Fibroblast of lung (primary cell): ENCODE measurements around the gene QSOX2. TPM values are rescaled to one million over a fixed set of nuclear protein-coding genes. Genes with fewer than 3 reads are reported as not detected.

ENCODE experiments used
- DNase-seq, 2 donors: peaks; one replicate each; pipeline versions ENCODE4 v3.0.0 to v3.0.0-alpha.2; 2010; ENCODE audit warnings: low read depth in 2 of 2
- H2AFZ ChIP-seq: 2 replicates; pipeline ENCODE4 v1.5.1; 2012; ENCODE audit warnings: low read length, control low read depth, inconsistent platforms
- H3K27ac ChIP-seq: 2 replicates; pipeline ENCODE4 v1.5.1; 2011; ENCODE audit warnings: low read length, control low read depth; ENCODE audit not compliant: insufficient read depth
- H3K27me3 ChIP-seq: 2 replicates; pipeline ENCODE4 v1.5.1; 2011; ENCODE audit warnings: mild to moderate bottlenecking, low read length; ENCODE audit not compliant: control insufficient read depth, insufficient read depth
- H3K36me3 ChIP-seq: 2 replicates; pipeline ENCODE4 v1.5.1; 2011; ENCODE audit warnings: low read length; ENCODE audit not compliant: control insufficient read depth, insufficient read depth
- H3K4me1 ChIP-seq: 2 replicates; pipeline ENCODE4 v1.5.1; 2011; ENCODE audit warnings: low read length; ENCODE audit not compliant: control insufficient read depth, insufficient read depth; ENCODE audit errors: extremely low read depth
- H3K4me2 ChIP-seq: 2 replicates; pipeline ENCODE4 v1.5.1; 2011; ENCODE audit warnings: low read length, control low read depth; ENCODE audit not compliant: insufficient read depth; ENCODE audit errors: extremely low read depth
- H3K4me3 ChIP-seq, 4 experiments: fragments of 200-600 bp in 1 of 4; sonication (generic) in 1 of 4; replicated peaks in 1 of 4; 2 replicates each; pipeline ENCODE4 v1.5.1; 2011 to 2016; ENCODE audit warnings: low read length in 4 of 4, low read depth in 3 of 4, mild to moderate bottlenecking in 3 of 4, control low read depth in 2 of 4, inconsistent platforms in 1 of 4, mixed read lengths in 1 of 4; ENCODE audit not compliant: insufficient read depth in 1 of 4; ENCODE audit errors: control extremely low read depth in 1 of 4
- H3K79me2 ChIP-seq: 2 replicates; pipeline ENCODE4 v1.5.1; 2012; ENCODE audit warnings: mild to moderate bottlenecking, low read length, inconsistent platforms; ENCODE audit not compliant: control insufficient read depth, insufficient read depth
- H3K9ac ChIP-seq: 2 replicates; pipeline ENCODE4 v1.5.1; 2011; ENCODE audit warnings: mild to moderate bottlenecking, low read length, control low read depth; ENCODE audit not compliant: insufficient read depth
- H3K9me3 ChIP-seq: 2 replicates; pipeline ENCODE4 v1.5.1; 2012; ENCODE audit warnings: low read depth, low read length; ENCODE audit not compliant: control insufficient read depth, insufficient read depth
- H4K20me1 ChIP-seq: 2 replicates; pipeline ENCODE4 v1.5.1; 2011; ENCODE audit warnings: low read length; ENCODE audit not compliant: control insufficient read depth, insufficient read depth; ENCODE audit errors: extremely low read depth
- EZH2 ChIP-seq: IDR thresholded peaks from 2 replicates; pipeline ENCODE4 v1.5.1; 2012; ENCODE audit warnings: low read length, control low read depth, mild to moderate bottlenecking; ENCODE audit errors: missing control alignments
- polyA plus RNA-seq, 2 donors: library from polyadenylated mRNA; depleted of rRNA in 1 of 2; stranded (reverse) in 1 of 2; unstranded in 1 of 2; fragments of >200 nt; gene quantifications; 2 replicates each; pipeline ENCODE4 v1.2.1, GENCODE V29; 2011 to 2012; ENCODE audit warnings: missing spikeins in 1 of 2
- total RNA-seq: library from RNA; depleted of rRNA; stranded (reverse); fragments of >200 nt; gene quantifications from 2 replicates; pipeline ENCODE4 v1.2.1, GENCODE V29; 2014
- TF ChIP-seq, protein P1 (sequence below), 2 donors: IDR thresholded peaks in 1 of 2; conservative IDR thresholded peaks in 1 of 2; 1 replicate in 1 of 2; 2 replicates in 1 of 2; pipeline ENCODE4 v1.5.1; 2011 to 2012; ENCODE audit warnings: low read length in 2 of 2, control low read depth in 1 of 2, inconsistent platforms in 1 of 2, low read depth in 1 of 2, mild to moderate bottlenecking in 1 of 2

The QSOX2 gene
- total and polyA plus RNA-seq, 2 donors (not counting 1 experiment from before 2014, with no cell fraction given): 7.8 to 13.2 TPM

DNA sequence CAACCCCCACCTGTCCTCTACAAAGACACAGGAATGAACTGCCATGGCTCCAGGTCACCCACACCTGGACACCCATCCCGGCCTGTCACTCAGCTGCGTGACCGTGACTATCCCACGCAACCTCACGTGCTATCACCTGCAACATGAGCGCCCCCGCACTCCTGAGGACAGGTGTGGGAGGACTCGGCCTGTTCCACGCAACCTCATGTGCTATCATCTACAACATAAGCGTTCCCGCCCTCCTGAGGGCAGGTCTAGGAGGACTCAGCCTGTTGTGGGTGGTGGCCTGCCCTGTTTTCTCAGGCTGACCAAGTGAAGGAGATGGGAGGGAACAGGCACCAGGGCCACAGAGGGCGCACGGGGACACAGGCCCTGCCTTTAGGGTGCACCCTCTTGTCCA is 4.1 kb downstream of the QSOX2 start:
- Histone ChIP-seq H3K36me3 (peaks cover 2% of the 10 kb centered on the region), H3K27me3 (no peaks in the 10 kb centered on the region), H3K9me3 (no peaks in the 10 kb centered on the region), H3K27ac (no peak overlapping the region), H3K9ac (no peak overlapping the region), H2AFZ (no peak overlapping the region), H3K4me3 (no peak overlapping the region), H4K20me1 (no peaks in the 10 kb centered on the region), H3K79me2 (peaks cover 23% of the 10 kb centered on the region), H3K4me1 (peaks cover 4% of the 10 kb centered on the region), H3K4me2 (no peak overlapping the region)
- TF ChIP-seq, protein P1, sequence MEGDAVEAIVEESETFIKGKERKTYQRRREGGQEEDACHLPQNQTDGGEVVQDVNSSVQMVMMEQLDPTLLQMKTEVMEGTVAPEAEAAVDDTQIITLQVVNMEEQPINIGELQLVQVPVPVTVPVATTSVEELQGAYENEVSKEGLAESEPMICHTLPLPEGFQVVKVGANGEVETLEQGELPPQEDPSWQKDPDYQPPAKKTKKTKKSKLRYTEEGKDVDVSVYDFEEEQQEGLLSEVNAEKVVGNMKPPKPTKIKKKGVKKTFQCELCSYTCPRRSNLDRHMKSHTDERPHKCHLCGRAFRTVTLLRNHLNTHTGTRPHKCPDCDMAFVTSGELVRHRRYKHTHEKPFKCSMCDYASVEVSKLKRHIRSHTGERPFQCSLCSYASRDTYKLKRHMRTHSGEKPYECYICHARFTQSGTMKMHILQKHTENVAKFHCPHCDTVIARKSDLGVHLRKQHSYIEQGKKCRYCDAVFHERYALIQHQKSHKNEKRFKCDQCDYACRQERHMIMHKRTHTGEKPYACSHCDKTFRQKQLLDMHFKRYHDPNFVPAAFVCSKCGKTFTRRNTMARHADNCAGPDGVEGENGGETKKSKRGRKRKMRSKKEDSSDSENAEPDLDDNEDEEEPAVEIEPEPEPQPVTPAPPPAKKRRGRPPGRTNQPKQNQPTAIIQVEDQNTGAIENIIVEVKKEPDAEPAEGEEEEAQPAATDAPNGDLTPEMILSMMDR (conservative IDR thresholded peaks at IDR 0.05 in 1 of 2, IDR thresholded peaks at IDR 0.05 in 1 of 2; ENCODE audit: low read depth in 1 of 2, low read length in 2 of 2): no peak
- no peak for TF ChIP-seq EZH2
- no peak for DNase-seq

DNA sequence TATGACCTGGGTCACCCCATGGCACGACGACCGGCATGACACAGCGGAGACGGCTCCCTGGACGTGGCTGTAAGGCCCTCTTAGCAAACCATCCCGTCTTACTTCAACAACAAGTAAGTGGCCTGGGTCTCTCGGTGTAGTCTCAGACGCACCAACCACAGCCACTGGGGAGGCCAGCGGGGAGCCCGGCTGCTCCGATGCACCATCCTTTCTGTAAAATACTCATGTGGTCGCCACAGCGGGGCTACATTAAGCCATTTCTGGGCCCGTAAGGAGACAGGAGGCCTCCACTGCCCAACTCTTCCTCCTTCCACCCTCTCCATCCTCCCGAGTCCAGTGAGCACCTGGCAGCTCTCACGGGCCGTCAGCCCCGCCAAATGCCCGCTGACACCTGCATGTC is 4.7 kb downstream of the QSOX2 start:
- H3K4me3 ChIP-seq: no peak overlapping the region
- peaks cover 2% of the 10 kb centered on the region for H3K36me3 ChIP-seq
- no peaks in the 10 kb centered on the region for H3K27me3 ChIP-seq
- no peak overlapping the region for H3K9ac ChIP-seq
- H3K9me3 ChIP-seq: no peaks in the 10 kb centered on the region
- DNase-seq: no peak
- H3K79me2 ChIP-seq: peaks cover 23% of the 10 kb centered on the region
- no peak overlapping the region for H3K4me2 ChIP-seq
- TF ChIP-seq EZH2: no peak
- TF ChIP-seq, protein P1 (conservative IDR thresholded peaks at IDR 0.05 in 1 of 2, IDR thresholded peaks at IDR 0.05 in 1 of 2; ENCODE audit: low read depth in 1 of 2, low read length in 2 of 2): no peak
- no peak overlapping the region for H2AFZ ChIP-seq
- no peak overlapping the region for H3K27ac ChIP-seq
- no peaks in the 10 kb centered on the region for H4K20me1 ChIP-seq
- peaks cover 4% of the 10 kb centered on the region for H3K4me1 ChIP-seq

DNA sequence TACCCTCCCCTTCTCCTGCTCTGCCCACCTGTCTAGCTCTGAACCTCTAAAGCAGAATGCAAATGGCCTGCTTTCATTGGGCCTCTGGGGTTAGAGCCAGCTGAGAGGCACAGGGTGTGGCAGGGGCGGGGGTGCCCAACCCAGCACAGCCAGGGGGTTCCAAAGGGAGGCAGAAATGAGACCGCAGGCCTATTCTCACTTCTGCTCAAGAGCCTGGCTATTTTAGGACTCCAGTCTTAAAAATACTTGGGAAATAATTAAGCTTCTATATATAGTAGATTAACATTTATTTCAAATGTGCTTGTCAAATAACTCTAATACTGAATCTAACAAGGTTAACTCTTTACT is 5.7 kb downstream of the QSOX2 start:
- Histone ChIP-seq H3K36me3 (peaks cover 2% of the 10 kb centered on the region), H3K27me3 (no peaks in the 10 kb centered on the region), H3K9me3 (no peaks in the 10 kb centered on the region), H3K4me3 (no peak overlapping the region), H3K4me2 (no peak overlapping the region), H3K4me1 (peaks cover 4% of the 10 kb centered on the region), H2AFZ (no peak overlapping the region), H4K20me1 (no peaks in the 10 kb centered on the region), H3K27ac (no peak overlapping the region), H3K79me2 (peaks cover 22% of the 10 kb centered on the region), H3K9ac (no peak overlapping the region)
- TF ChIP-seq, protein P1 (conservative IDR thresholded peaks at IDR 0.05 in 1 of 2, IDR thresholded peaks at IDR 0.05 in 1 of 2; ENCODE audit: low read depth in 1 of 2, low read length in 2 of 2): no peak
- no peak for TF ChIP-seq EZH2
- no peak for DNase-seq
